Measurements from ENCODE around the gene TMEM184B. TPM values are rescaled to one million over a fixed set of nuclear protein-coding genes. Genes with fewer than 3 reads are reported as not detected.

The TMEM184B gene
- total and polyA plus RNA-seq, 12 donors = 20.8 to 51.6 (median 42.3) TPM

DNA sequence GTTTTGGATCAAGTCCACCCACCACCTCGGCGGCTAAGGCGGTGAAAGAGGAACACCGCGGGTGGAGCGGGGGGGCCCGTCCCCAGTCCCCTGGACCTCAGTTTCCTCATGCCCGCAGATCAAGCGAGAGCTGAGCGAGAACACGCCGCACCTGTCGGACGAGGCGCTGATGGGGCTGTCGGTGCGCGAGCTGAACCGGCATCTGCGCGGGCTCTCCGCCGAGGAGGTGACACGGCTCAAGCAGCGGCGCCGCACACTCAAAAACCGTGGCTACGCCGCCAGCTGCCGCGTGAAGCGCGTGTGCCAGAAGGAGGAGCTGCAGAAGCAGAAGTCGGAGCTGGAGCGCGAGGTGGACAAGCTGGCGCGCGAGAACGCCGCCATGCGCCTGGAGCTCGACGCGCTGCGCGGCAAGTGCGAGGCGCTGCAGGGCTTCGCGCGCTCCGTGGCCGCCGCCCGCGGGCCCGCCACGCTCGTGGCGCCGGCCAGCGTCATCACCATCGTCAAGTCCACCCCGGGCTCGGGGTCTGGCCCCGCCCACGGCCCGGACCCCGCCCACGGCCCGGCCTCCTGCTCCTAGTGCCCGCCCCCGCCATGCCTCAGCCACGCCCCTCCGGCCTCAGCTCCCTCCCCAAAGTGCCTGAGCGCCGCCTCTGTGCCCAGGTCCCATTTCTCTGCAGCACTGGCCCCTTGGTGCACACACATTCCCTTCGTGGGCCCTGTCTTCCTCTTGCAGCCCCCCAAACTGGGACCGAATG is 58.3 kb downstream of the TMEM184B start:
- no peaks in the 10 kb centered on the region for H3K9me3 ChIP-seq
- ATAC-seq (peak in 6 of 8 donors; percentile 19 to 72 (median 36)), DNase-seq (peak; percentile 47 to 77)
- TF ChIP-seq, protein P1, sequence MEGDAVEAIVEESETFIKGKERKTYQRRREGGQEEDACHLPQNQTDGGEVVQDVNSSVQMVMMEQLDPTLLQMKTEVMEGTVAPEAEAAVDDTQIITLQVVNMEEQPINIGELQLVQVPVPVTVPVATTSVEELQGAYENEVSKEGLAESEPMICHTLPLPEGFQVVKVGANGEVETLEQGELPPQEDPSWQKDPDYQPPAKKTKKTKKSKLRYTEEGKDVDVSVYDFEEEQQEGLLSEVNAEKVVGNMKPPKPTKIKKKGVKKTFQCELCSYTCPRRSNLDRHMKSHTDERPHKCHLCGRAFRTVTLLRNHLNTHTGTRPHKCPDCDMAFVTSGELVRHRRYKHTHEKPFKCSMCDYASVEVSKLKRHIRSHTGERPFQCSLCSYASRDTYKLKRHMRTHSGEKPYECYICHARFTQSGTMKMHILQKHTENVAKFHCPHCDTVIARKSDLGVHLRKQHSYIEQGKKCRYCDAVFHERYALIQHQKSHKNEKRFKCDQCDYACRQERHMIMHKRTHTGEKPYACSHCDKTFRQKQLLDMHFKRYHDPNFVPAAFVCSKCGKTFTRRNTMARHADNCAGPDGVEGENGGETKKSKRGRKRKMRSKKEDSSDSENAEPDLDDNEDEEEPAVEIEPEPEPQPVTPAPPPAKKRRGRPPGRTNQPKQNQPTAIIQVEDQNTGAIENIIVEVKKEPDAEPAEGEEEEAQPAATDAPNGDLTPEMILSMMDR (IDR thresholded peaks at IDR 0.05) = peak in 5 of 9 donors; percentile 13 to 33 (median 20)
- H3K4me1 ChIP-seq = peaks cover 16 to 40% (median 32%) of the 10 kb centered on the region in 9 donors
- WGBS, 2 donors = 21 to 32% methylated on average over 81 of the region's 81 CpGs
- H3K27me3 ChIP-seq = no peaks in the 10 kb centered on the region
- H3K4me3 ChIP-seq = peak overlapping the region in 7 of 10 donors; percentile 14 to 37 (median 28)
- H3K36me3 ChIP-seq = peaks cover 0 to 25% (median 0%) of the 10 kb centered on the region in 9 donors
- intact Hi-C loops (cut with DNase I) = loop anchor here in 1 of 10 donors (5.0 kb wide), 1 partner anchor 53 kb away; no protein-coding TSS in a partner anchor
- H3K27ac ChIP-seq = peak overlapping the region in 4 of 10 donors; percentile 13 to 58 (median 28)

DNA sequence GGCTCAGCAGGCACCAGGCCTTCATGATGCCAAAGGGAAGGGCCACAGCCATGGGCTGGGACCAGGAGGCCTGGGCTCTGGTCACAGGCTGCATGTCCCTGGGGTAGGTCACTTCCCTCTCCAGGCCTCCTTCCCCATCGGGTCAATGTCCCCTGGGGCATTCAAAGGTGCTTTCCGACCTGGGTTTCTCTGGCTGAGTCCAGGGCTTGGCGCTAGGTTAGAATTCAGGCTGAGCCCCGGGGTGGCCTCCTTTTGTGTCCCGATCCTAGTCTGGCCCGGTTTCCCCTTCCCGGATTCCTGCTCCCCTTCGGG is 58.9 kb downstream of the TMEM184B start:
- H3K4me3 ChIP-seq = peak overlapping the region in 4 of 10 donors; percentile 17 to 37 (median 31)
- H3K9me3 ChIP-seq = no peaks in the 10 kb centered on the region
- H3K27ac ChIP-seq = peak overlapping the region in 2 of 10 donors; percentile 22 to 58
- peaks cover 0 to 25% (median 0%) of the 10 kb centered on the region in 9 donors for H3K36me3 ChIP-seq
- whole genome bisulfite sequencing, 2 donors = 36 to 50% methylated on average over 8 of the region's 8 CpGs
- ATAC-seq (no peak), DNase-seq (no peak)
- H3K27me3 ChIP-seq = no peaks in the 10 kb centered on the region
- peaks cover 11 to 35% (median 27%) of the 10 kb centered on the region in 9 donors for H3K4me1 ChIP-seq
- intact Hi-C loops (cut with DNase I) = loop anchor here in 1 of 10 donors (5.0 kb wide), 1 partner anchor 53 kb away; no protein-coding TSS in a partner anchor
- TF ChIP-seq, protein P1 (IDR thresholded peaks at IDR 0.05) = no peak

DNA sequence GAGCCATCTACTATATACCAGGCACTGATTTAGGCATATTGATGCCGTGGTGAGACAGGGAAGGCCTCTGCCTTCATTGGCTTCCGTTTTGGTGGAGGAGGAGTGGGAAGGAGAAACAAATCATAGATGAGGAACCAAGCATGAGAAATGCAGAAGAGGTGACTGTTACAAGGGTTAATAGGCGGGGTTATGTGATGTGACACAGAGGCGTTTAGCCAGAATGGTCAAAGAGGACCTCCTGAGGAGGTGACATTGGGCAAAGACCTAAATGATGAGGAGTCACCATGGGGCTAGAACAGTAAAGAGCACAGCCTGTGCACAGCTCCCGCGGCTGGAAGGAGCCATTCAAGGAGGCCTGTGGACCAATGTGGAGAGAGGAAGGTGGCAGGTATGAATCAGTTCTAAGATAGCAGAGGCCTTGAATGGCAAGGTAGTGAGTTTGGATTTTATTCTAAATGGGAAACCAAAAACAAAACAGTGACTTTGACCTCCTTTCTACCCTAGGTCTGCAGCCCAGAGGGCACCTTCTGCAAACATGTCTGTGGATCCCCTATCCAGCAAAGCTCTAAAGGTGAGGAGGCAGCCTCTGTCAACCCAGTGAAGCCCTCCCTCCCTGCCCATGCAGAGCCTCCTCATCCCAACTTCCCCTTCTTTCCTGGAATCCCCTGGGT is 59.4 kb downstream of the TMEM184B start:
- no peaks in the 10 kb centered on the region for H3K9me3 ChIP-seq
- DNase-seq (no peak), ATAC-seq (no peak)
- peaks cover 6 to 31% (median 22%) of the 10 kb centered on the region in 9 donors for H3K4me1 ChIP-seq
- TF ChIP-seq, protein P1 (IDR thresholded peaks at IDR 0.05) = no peak
- intact Hi-C loops (cut with DNase I) = loop anchor here in 1 of 10 donors (5.0 kb wide), 1 partner anchor 54 kb away; no protein-coding TSS in a partner anchor
- H3K27me3 ChIP-seq = no peaks in the 10 kb centered on the region
- peak overlapping the region in 1 of 10 donors; percentile 58 for H3K27ac ChIP-seq
- H3K36me3 ChIP-seq = peaks cover 0 to 25% (median 0%) of the 10 kb centered on the region in 9 donors
- 93 to 94% methylated on average over 6 of the region's 6 CpGs for WGBS, 2 donors
- H3K4me3 ChIP-seq = no peak overlapping the region

DNA sequence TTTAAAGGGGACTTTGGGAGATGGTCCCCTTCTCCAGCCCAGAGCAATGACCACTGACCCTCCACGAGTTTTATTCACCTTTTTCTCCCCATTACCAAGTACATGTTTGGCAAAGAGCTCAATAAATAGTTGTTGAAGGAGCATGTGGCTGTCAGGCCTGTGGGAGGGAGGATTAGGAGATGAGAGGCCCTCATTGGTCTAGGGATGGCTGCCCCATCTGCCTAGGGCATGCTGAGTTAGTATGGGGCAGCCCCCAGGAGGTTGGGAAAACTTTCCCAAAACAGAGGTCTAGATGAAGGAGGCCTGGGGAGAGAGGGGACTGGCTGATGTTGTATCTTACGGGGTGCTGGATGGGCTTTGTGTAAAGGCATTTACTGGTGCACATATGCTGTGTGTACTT is 60.4 kb downstream of the TMEM184B start:
- peaks cover 0 to 24% (median 15%) of the 10 kb centered on the region in 9 donors for H3K4me1 ChIP-seq
- no peaks in the 10 kb centered on the region for H3K9me3 ChIP-seq
- TF ChIP-seq, protein P1 (IDR thresholded peaks at IDR 0.05) = no peak
- no peak for DNase-seq
- H3K27me3 ChIP-seq = no peaks in the 10 kb centered on the region
- WGBS, 2 donors = 75 to 87% methylated on average over 2 of the region's 2 CpGs
- intact Hi-C loops (cut with DNase I) = loop anchor here in 1 of 10 donors (5.0 kb wide), 1 partner anchor 55 kb away; no protein-coding TSS in a partner anchor
- H3K4me3 ChIP-seq = no peak overlapping the region
- H3K27ac ChIP-seq = no peak overlapping the region
- no peak for ATAC-seq
- peaks cover 0 to 25% (median 0%) of the 10 kb centered on the region in 9 donors for H3K36me3 ChIP-seq
